ENCODE measurements around the gene NBEA. TPM values are rescaled to one million over a fixed set of nuclear protein-coding genes. Genes with fewer than 3 reads are reported as not detected.
A peak's percentile ranks its signal among the peaks of the same experiment; 100 is the strongest.

The NBEA gene
- polyA plus RNA-seq, 2 of the 4 experiments (the other 2 are of a cell fraction), result 3.5 to 11.8 TPM

DNA sequence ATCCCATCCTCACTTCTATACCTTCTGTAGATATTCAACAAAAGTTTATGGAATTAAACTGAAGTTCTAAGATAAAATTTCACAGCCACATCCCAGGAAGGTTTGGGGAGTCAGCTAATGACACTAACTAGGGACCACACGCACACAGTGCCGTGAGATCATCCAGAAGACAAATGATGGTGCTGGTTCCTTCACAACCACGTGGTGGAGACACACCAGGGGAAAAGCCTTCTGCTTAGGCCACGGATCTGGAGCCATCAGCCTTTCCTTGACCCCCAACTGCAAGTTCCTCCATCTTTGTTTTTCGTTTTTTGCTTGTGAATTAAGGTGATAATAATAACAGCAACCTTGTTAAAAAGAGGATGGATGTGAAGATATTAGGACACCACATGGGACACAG lies 776.0 kb downstream of the NBEA start:
- TF ChIP-seq, protein P1, sequence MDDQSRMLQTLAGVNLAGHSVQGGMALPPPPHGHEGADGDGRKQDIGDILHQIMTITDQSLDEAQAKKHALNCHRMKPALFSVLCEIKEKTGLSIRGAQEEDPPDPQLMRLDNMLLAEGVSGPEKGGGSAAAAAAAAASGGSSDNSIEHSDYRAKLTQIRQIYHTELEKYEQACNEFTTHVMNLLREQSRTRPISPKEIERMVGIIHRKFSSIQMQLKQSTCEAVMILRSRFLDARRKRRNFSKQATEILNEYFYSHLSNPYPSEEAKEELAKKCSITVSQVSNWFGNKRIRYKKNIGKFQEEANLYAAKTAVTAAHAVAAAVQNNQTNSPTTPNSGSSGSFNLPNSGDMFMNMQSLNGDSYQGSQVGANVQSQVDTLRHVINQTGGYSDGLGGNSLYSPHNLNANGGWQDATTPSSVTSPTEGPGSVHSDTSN (IDR thresholded peaks at IDR 0.05), result no peak
- TF ChIP-seq TP53 (CRISPR knock-in tag; IDR thresholded peaks at IDR 0.05) (no peak), HOXB13 (CRISPR knock-in tag; IDR thresholded peaks at IDR 0.05; ENCODE audit: low read depth) (no peak), JUNB (IDR thresholded peaks at IDR 0.05) (no peak), POLR2AphosphoS2 (conservative IDR thresholded peaks at IDR 0.05; ENCODE audit: low read length) (no peak), EHMT2 (IDR thresholded peaks at IDR 0.05; ENCODE audit: low read depth) (no peak)
- FAIRE-seq (no peak), ATAC-seq (no peak), DNase-seq (ENCODE audit: low read depth in 1 of 2, low spot score in 1 of 2) (peak in 1 of 2 experiments; percentile 12)
- H3K4me1 ChIP-seq, result no peaks in the 10 kb centered on the region
- no peak overlapping the region for H3K27ac ChIP-seq
- 48% methylated on average over 4 of the region's 5 CpGs for WGBS (ENCODE audit: missing lambda C conversion rate)
- POLR2A ChIA-PET, result no interaction called here
- CTCF ChIA-PET, result interaction anchor here (1.5 kb wide), 1 partner anchor 12 kb away, joined by 3 read pairs; no protein-coding TSS in a partner anchor
- H3K4me2 ChIP-seq, result no peak overlapping the region
- no peak overlapping the region for H3K4me3 ChIP-seq
- H3K9me3 ChIP-seq, result no peaks in the 10 kb centered on the region

DNA sequence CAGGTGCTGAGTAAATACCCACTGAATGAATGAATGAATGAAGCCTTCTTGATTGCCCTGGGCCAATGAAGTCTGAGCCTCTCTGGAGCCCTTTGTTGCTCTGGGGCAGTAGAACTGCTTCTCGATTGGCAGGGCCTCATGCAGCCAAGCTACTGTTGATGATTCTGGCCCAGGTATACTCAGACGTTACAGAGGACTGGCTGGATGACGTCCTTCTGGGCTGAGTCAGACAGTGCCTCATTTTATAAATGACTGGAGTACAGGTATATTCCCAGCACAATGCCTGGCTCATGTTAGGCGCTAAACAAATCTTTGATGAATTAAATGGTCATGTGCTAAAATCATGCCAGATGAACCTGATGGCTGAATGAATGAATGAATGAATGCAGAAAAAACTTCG lies 778.2 kb downstream of the NBEA start:
- Histone ChIP-seq H3K27ac (no peak overlapping the region; a peak in 1 of 6 replicates), H3K4me2 (peak overlapping the region; percentile 83), H3K9me3 (no peaks in the 10 kb centered on the region), H3K4me3 (peak overlapping the region; percentile 41; the same call in 2 of the 3 replicates), H3K4me1 (no peaks in the 10 kb centered on the region)
- 66% methylated on average over 5 of the region's 5 CpGs for WGBS (ENCODE audit: missing lambda C conversion rate)
- no peak for TF ChIP-seq BHLHE40 (IDR thresholded peaks at IDR 0.05; ENCODE audit: low read depth, low read length)
- ChIA-PET CTCF (interaction anchor here (0.5 to 1.0 kb wide), 6 partner anchors 7 to 525 kb away, joined by 3 to 5 read pairs (median 3); no protein-coding TSS in a partner anchor), POLR2A (no interaction called here)
- no peak for FAIRE-seq
- no peak for ATAC-seq
- no peak for DNase-seq (ENCODE audit: low read depth in 1 of 2, low spot score in 1 of 2)

DNA sequence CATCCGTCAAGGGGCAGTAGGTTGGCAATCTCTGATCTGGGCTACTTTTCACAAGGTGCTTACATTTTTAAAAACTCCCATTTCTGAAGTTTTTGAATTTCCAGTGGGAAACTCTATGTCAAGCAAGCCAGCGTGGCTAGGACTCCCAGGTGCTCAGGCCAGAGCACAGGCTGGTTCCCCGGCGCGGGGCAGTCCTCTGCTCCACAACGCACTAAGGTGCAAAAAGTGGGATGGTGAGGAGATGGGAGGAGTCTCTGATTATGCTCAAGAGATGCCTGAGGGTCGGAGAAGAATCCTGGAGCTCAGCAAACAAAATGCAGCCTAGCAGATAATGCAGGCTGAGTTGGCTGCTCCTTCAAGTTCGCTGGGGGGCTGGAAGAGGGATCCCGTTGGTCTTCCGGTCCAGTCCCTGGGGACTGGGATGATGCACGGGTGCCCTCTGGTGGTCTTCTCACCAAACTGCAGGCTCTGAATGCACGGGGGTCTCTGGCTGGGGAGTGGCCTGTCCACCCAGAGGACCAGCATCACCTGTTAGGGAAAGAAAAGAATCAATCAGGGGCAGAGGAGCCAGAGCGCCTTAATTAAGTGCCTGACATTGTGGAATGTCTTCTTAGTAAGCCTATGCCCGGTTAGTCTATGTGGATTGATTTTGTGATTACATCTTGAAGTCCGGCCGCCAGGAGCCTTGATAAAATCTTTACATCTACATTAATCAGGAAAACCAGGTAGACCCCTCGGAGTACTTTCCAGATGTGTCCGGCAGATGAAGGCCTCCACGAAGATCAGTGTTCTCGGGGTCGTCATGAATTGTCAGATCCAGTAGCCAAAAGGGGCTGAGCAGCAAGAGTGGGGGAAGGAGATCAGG lies 778.9 kb downstream of the NBEA start:
- Histone ChIP-seq H3K4me1 (no peaks in the 10 kb centered on the region), H3K4me3 (peak overlapping the region; percentile 41), H3K9me3 (no peaks in the 10 kb centered on the region), H3K27ac (peak overlapping the region in 1 of 2 experiments; percentile 36; a peak in 2 of 6 replicates), H3K4me2 (peak overlapping the region; percentile 83)
- WGBS (ENCODE audit: missing lambda C conversion rate), result 33% methylated on average over 21 of the region's 21 CpGs
- DNase-seq (ENCODE audit: low read depth in 1 of 2, low spot score in 1 of 2) (peak; percentile 39 to 59), FAIRE-seq (no peak), ATAC-seq (peak; percentile 75 to 94)
- ChIA-PET CTCF (interaction anchor here (0.5 to 1.4 kb wide), 7 partner anchors 8 to 526 kb away, joined by 3 to 5 read pairs (median 3); no protein-coding TSS in a partner anchor), POLR2A (no interaction called here)
- TF ChIP-seq, protein P2, sequence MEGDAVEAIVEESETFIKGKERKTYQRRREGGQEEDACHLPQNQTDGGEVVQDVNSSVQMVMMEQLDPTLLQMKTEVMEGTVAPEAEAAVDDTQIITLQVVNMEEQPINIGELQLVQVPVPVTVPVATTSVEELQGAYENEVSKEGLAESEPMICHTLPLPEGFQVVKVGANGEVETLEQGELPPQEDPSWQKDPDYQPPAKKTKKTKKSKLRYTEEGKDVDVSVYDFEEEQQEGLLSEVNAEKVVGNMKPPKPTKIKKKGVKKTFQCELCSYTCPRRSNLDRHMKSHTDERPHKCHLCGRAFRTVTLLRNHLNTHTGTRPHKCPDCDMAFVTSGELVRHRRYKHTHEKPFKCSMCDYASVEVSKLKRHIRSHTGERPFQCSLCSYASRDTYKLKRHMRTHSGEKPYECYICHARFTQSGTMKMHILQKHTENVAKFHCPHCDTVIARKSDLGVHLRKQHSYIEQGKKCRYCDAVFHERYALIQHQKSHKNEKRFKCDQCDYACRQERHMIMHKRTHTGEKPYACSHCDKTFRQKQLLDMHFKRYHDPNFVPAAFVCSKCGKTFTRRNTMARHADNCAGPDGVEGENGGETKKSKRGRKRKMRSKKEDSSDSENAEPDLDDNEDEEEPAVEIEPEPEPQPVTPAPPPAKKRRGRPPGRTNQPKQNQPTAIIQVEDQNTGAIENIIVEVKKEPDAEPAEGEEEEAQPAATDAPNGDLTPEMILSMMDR (IDR thresholded peaks at IDR 0.05), result peak; percentile 76
- TF ChIP-seq FOXS1 (CRISPR knock-in tag; IDR thresholded peaks at IDR 0.05) (no peak), RCOR1 (IDR thresholded peaks at IDR 0.05; ENCODE audit: low read depth, low read length) (no peak), RAD21 (conservative IDR thresholded peaks at IDR 0.05 in 1 of 2, IDR thresholded peaks at IDR 0.05 in 1 of 2) (peak; percentile 80 to 83), RNF2 (IDR thresholded peaks at IDR 0.05; ENCODE audit: borderline replicate concordance, low read depth) (no peak), EHMT2 (IDR thresholded peaks at IDR 0.05; ENCODE audit: low read depth) (no peak), FOSB (CRISPR knock-in tag; IDR thresholded peaks at IDR 0.05) (no peak), POLR2AphosphoS2 (conservative IDR thresholded peaks at IDR 0.05; ENCODE audit: low read length) (no peak), NPAS2 (CRISPR knock-in tag; IDR thresholded peaks at IDR 0.05; ENCODE audit: borderline replicate concordance) (no peak), PHF8 (IDR thresholded peaks at IDR 0.05; ENCODE audit: borderline replicate concordance, low read depth) (no peak), SMC3 (IDR thresholded peaks at IDR 0.05) (peak; percentile 70), EP300 (IDR thresholded peaks at IDR 0.05) (no peak), MYC (IDR thresholded peaks at IDR 0.05; ENCODE audit: borderline replicate concordance, low read length) (no peak), KDM1A (IDR thresholded peaks at IDR 0.05; ENCODE audit: low read depth) (no peak)
- TF ChIP-seq, protein P1 (IDR thresholded peaks at IDR 0.05), result no peak
- TF ChIP-seq, protein P3, sequence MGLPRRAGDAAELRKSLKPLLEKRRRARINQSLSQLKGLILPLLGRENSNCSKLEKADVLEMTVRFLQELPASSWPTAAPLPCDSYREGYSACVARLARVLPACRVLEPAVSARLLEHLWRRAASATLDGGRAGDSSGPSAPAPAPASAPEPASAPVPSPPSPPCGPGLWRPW (IDR thresholded peaks at IDR 0.05), result no peak

Data from A549 (cell line).